Measurements from ENCODE around the gene RAPGEFL1. TPM values are rescaled to one million over a fixed set of nuclear protein-coding genes. Genes with fewer than 3 reads are reported as not detected.
A peak's percentile ranks its signal among the peaks of the same experiment; 100 is the strongest.

The RAPGEFL1 gene
- total RNA-seq, 1 donor from 2014 or later: 6.8 TPM

DNA sequence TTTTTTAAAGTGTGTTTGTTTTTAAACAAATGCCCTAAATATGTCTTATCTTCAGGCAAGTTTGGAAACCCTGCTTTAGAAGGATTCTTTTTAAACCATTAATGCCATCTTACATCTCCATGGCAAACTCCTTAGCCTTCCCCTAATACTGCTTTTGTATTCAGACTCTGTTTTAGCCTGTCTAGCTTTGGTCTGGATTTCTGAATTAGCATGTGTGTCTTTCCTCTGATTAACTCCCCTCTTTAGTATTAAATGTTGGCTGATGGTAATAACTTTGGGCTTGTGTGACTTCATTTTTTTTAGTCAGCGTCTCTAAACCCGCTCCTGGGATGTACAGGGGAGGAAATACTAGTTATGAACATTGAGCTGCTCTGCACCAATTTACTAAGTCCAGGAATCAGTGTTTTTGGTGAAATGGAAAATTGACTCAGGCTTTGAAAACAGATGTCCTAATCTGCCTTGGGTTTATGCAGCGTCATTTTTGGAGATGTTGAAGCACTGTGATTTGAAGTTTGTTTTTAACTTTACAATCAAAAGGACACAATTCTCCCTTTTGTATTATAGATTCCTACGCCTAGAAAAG, 64.1 kb downstream of the RAPGEFL1 start:
- Histone ChIP-seq H3K4me1 (peaks cover 10% of the 10 kb centered on the region), H4K20me1 (ENCODE audit: low read depth) (peaks cover 26% of the 10 kb centered on the region), H3F3A (ENCODE audit: low read depth) (peaks cover 16% of the 10 kb centered on the region), H3K27me3 (no peaks in the 10 kb centered on the region), H3K9me3 (ENCODE audit: low read depth) (no peaks in the 10 kb centered on the region), H3K27ac (peak overlapping the region; percentile 53), H3K36me3 (no peaks in the 10 kb centered on the region), H3K4me3 (no peak overlapping the region), H3K79me2 (ENCODE audit: low read depth) (peaks cover 90% of the 10 kb centered on the region), H3K9ac (no peak overlapping the region), H3K4me2 (peak overlapping the region; percentile 15), H2AFZ (replicated peaks) (no peak overlapping the region)
- Mint-ChIP-seq H3K4me1 (peaks cover 22% of the 10 kb centered on the region), H3K9me3 (peaks cover 5% of the 10 kb centered on the region), H3K36me3 (peaks cover 3% of the 10 kb centered on the region), H3K4me3 (peak overlapping the region; percentile 21), H3K27ac (peak overlapping the region; percentile 78), H3K27me3 (ENCODE audit: insufficient read depth, low read depth) (no peaks in the 10 kb centered on the region)
- no peak for TF ChIP-seq EZH2 (IDR thresholded peaks at IDR 0.05)
- DNase-seq (ENCODE audit: low spot score): no peak

DNA sequence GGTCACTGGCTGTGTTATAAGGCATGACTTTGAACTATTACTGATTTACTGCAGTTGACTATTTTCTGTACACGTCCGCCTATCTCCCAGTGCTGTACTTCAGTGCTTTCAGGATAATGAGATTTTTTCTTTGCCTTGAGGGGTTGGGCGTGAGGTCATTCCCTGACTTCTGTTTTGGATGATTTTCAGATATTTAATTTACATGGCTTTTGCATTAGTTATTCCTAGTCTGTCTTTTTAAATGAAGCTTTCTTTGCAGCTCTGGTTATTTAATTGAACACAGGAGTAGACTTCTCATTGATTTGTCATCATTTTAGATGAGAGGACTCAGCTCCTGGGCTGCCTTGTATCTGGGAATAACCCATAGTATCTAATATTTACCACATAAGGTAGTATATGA, 65.5 kb downstream of the RAPGEFL1 start:
- no peak for DNase-seq (ENCODE audit: low spot score)
- Mint-ChIP-seq H3K9me3 (peaks cover 5% of the 10 kb centered on the region), H3K36me3 (peaks cover 3% of the 10 kb centered on the region), H3K4me3 (no peak overlapping the region), H3K27ac (no peak overlapping the region), H3K27me3 (ENCODE audit: insufficient read depth, low read depth) (no peaks in the 10 kb centered on the region), H3K4me1 (peaks cover 22% of the 10 kb centered on the region)
- Histone ChIP-seq H4K20me1 (ENCODE audit: low read depth) (peaks cover 30% of the 10 kb centered on the region), H3K9ac (peak overlapping the region; percentile 37), H2AFZ (replicated peaks) (no peak overlapping the region), H3K27me3 (no peaks in the 10 kb centered on the region), H3K4me2 (no peak overlapping the region), H3K4me1 (peaks cover 10% of the 10 kb centered on the region), H3K9me3 (ENCODE audit: low read depth) (no peaks in the 10 kb centered on the region), H3K36me3 (no peaks in the 10 kb centered on the region), H3K27ac (no peak overlapping the region), H3K79me2 (ENCODE audit: low read depth) (peaks cover 90% of the 10 kb centered on the region), H3F3A (ENCODE audit: low read depth) (peaks cover 16% of the 10 kb centered on the region), H3K4me3 (no peak overlapping the region)
- TF ChIP-seq CTCF (IDR thresholded peaks at IDR 0.05) (no peak), EZH2 (IDR thresholded peaks at IDR 0.05) (no peak), EZH2phosphoT487 (IDR thresholded peaks at IDR 0.05) (no peak)

- Histone ChIP-seq H3K9me3 (ENCODE audit: low read depth) (no peaks in the 10 kb centered on the region), H2AFZ (replicated peaks) (no peak overlapping the region), H3K4me2 (no peak overlapping the region), H3K27ac (no peak overlapping the region), H3K36me3 (no peaks in the 10 kb centered on the region), H3K4me1 (peaks cover 10% of the 10 kb centered on the region), H3K79me2 (ENCODE audit: low read depth) (peaks cover 89% of the 10 kb centered on the region), H3K4me3 (no peak overlapping the region), H3K27me3 (no peaks in the 10 kb centered on the region), H4K20me1 (ENCODE audit: low read depth) (peaks cover 35% of the 10 kb centered on the region), H3F3A (ENCODE audit: low read depth) (peaks cover 19% of the 10 kb centered on the region), H3K9ac (no peak overlapping the region)
- Mint-ChIP-seq H3K4me3 (no peak overlapping the region), H3K36me3 (peaks cover 2% of the 10 kb centered on the region), H3K27me3 (ENCODE audit: insufficient read depth, low read depth) (no peaks in the 10 kb centered on the region), H3K4me1 (peaks cover 22% of the 10 kb centered on the region), H3K27ac (no peak overlapping the region), H3K9me3 (peaks cover 3% of the 10 kb centered on the region)
- DNase-seq (ENCODE audit: low spot score): no peak
- TF ChIP-seq CTCF (IDR thresholded peaks at IDR 0.05): no peak
- no peak for TF ChIP-seq EZH2 (IDR thresholded peaks at IDR 0.05)
- no peak for TF ChIP-seq EZH2phosphoT487 (IDR thresholded peaks at IDR 0.05)
Observed at GRCh38 chr17:40243761-40244160, 66.5 kb downstream of the RAPGEFL1 start.

GRCh38 chr17:40244255-40244654, 67.0 kb downstream of the RAPGEFL1 start:
- Histone ChIP-seq H2AFZ (replicated peaks) (no peak overlapping the region), H3K27ac (no peak overlapping the region), H3K79me2 (ENCODE audit: low read depth) (peaks cover 93% of the 10 kb centered on the region), H3K4me1 (peaks cover 10% of the 10 kb centered on the region), H3K27me3 (no peaks in the 10 kb centered on the region), H3F3A (ENCODE audit: low read depth) (peaks cover 21% of the 10 kb centered on the region), H3K9me3 (ENCODE audit: low read depth) (no peaks in the 10 kb centered on the region), H3K4me2 (no peak overlapping the region), H4K20me1 (ENCODE audit: low read depth) (peaks cover 36% of the 10 kb centered on the region), H3K9ac (no peak overlapping the region), H3K4me3 (no peak overlapping the region), H3K36me3 (no peaks in the 10 kb centered on the region)
- TF ChIP-seq EZH2phosphoT487 (IDR thresholded peaks at IDR 0.05) (no peak), CTCF (IDR thresholded peaks at IDR 0.05) (no peak), EZH2 (IDR thresholded peaks at IDR 0.05) (no peak)
- no peaks in the 10 kb centered on the region for H3K27me3 Mint-ChIP-seq (ENCODE audit: insufficient read depth, low read depth)
- peaks cover 3% of the 10 kb centered on the region for H3K9me3 Mint-ChIP-seq
- no peak overlapping the region for H3K4me3 Mint-ChIP-seq
- H3K27ac Mint-ChIP-seq: no peak overlapping the region
- peaks cover 27% of the 10 kb centered on the region for H3K4me1 Mint-ChIP-seq
- H3K36me3 Mint-ChIP-seq: peaks cover 2% of the 10 kb centered on the region
- no peak for DNase-seq (ENCODE audit: low spot score)

Measured in neural progenitor cell (in vitro differentiated cells).